GM12873 (cell line): ENCODE measurements around the gene ACSS1.

Experiments
- CTCF ChIP-seq: IDR thresholded peaks from 2 replicates; pipeline ENCODE4 v1.5.1; 2012; ENCODE audit warnings: low read depth, mild to moderate bottlenecking, moderate library complexity, low read length, control low read depth; ENCODE audit not compliant: insufficient read depth; ENCODE audit errors: missing control alignments

Gene ACSS1

GRCh38 chr20:25042531-25043498, 15.1 kb downstream of the ACSS1 start:
- TF ChIP-seq CTCF = no peak

- no peak for TF ChIP-seq CTCF
Observed at GRCh38 chr20:25041813-25042530, 16.0 kb downstream of the ACSS1 start.

GRCh38 chr20:25040438-25040831, 17.5 kb downstream of the ACSS1 start:
- TF ChIP-seq CTCF = no peak

GRCh38 chr20:25039697-25040437, 18.1 kb downstream of the ACSS1 start:
- TF ChIP-seq CTCF = no peak

- no peak for TF ChIP-seq CTCF
Observed at GRCh38 chr20:25038591-25039015, 19.3 kb downstream of the ACSS1 start.

GRCh38 chr20:25038103-25038410, 19.9 kb downstream of the ACSS1 start:
- no peak for TF ChIP-seq CTCF
